Endothelial cell of hepatic sinusoid (primary cell): ENCODE measurements around the gene LMTK2.

Experiments used
- in situ Hi-C: cut with HindIII; loops from 2 replicates; pipeline ENCODE4 v1.10.0; 2017; ENCODE audit warnings: low sequenced_read_pairs

The LMTK2 gene

DNA sequence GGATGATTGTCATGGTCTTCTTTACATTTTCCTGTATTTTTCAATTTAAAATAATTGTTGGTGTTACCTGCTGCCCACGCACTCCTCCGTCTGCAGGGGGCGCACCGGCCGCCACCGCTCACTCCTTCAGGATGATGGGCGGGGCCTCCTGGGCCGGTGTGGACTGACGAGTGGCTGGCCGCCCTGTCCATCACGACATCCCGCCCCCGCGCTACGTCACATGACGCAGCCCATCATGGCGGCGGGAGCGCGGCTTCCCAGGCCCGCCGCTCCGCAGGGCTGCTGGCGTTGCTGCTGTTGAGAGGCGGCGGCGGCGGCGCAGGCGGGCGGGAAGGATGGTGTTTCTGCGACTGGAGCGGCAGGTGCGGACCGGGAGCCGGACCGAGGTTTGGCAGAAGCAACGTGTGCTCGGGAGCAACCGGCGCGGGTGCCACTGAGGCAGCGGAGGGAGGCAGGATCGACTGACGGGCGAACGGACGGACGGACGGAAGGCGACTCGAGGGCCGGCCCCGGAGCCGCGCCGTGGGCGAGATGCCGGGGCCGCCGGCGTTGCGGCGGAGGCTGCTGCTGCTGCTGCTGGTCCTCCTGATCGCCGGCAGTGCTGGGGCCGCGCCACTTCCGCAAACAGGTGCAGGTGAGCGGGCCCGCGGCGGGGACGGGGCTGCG, at the start of gene LMTK2:
TSS of gene LMTK2 (plus strand) at position 216 of the 666 bp plus-strand sequence. CDS start at position 532, 316 bp downstream.
- in situ Hi-C loops = loop anchor here (5.0 kb wide), 1 partner anchor 84 kb away; no protein-coding TSS in a partner anchor

DNA sequence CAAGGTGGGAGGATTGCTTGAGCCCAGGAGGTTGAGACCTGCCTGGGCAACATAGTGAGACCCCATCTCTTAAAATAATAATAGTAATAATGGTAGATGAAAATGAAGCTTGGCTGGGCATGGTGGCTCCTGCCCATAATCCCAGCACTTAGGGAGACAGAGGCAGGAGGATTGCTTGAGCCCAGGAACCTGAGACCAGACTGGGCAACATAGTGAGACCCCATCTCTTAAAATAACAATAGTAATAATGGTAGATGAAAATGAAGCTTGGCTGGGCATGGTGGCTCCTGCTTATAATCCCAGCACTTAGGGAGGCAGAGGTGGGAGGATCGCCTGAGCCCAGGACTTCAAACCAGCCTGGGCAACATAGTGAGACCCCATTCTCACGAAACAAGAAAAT, 49.5 kb upstream of the LMTK2 start:
- in situ Hi-C loops = no loop called here

DNA sequence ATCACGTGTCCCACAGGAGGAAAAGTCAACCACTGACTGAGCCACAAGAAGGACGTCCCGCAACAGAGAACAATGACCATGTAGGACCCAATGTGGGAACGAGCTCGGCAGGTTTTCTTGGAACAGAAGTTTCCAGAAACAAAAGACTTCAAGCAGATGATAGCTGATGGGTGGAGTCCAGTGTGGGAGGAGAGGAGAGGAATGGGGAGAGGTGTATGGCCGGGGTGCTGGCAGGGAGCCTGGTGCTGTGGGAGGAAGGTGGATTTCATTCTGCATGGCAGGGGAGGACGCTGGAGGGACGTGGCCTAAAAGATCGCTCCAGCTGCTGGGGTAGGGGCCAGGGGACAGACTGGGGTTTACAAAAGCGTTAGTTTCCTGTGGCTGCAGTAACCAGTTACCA, 48.5 kb upstream of the LMTK2 start:
- in situ Hi-C loops = no loop called here

GRCh38 chr7:98064233-98064632, 42.4 kb upstream of the LMTK2 start:
- in situ Hi-C loops = no loop called here

GRCh38 chr7:98066208-98066607, 40.5 kb upstream of the LMTK2 start:
- in situ Hi-C loops = no loop called here

DNA sequence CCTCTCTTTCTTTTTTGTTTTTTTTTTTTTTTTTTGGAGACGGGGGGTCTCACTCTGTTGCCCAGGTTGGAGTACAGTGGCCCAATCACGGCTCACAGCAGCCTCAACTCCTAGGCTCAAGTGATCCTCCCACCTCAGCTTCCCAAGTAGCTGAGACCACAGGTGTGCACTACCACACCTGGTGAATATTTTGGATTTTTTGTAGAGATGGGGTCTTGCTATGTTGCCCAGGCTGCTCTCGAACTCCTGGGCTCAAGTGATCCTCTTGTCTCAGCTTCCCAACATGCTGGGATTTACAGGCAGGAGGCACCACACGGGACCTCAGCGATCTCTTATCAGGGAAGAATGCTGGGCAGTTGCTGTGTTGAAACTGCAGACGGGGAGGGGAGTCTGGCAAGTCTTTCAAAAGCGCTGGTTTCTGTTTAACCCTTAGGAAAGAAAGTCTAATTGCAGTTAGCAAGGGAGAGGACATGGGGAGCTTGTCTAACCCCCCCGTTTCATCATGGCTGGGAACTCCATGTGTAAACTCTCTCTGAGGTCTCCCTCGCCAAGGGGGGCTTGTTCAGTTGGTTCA, 39.6 kb upstream of the LMTK2 start:
- in situ Hi-C loops = no loop called here

GRCh38 chr7:98073047-98073446, 33.6 kb upstream of the LMTK2 start:
- in situ Hi-C loops = no loop called here

DNA sequence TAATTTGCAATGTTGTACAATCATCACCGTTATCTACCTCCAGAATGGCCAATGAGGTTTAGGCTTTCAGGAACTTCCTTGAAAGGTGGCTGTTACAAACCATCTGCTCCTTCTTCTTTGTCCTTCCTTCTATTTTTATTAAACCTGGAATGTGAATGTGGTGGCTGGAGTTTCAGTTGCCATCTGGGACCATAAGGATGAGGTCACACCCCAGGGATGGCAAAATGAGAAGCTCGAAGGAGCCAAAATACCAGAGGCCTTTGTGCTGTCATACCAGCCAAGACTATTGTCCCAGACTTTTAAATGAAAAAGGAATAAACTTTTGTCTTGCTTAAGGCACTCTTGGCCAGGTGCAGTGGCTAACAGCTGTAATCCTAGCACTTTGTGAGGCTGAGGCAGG, 30.9 kb upstream of the LMTK2 start:
- in situ Hi-C loops = no loop called here

GRCh38 chr7:98077762-98078161, 28.9 kb upstream of the LMTK2 start:
- in situ Hi-C loops = no loop called here

GRCh38 chr7:98078197-98078870, 28.3 kb upstream of the LMTK2 start:
- in situ Hi-C loops = no loop called here

- in situ Hi-C loops = no loop called here
Measured at GRCh38 chr7:98079891-98080648, 26.6 kb upstream of the LMTK2 start.

DNA sequence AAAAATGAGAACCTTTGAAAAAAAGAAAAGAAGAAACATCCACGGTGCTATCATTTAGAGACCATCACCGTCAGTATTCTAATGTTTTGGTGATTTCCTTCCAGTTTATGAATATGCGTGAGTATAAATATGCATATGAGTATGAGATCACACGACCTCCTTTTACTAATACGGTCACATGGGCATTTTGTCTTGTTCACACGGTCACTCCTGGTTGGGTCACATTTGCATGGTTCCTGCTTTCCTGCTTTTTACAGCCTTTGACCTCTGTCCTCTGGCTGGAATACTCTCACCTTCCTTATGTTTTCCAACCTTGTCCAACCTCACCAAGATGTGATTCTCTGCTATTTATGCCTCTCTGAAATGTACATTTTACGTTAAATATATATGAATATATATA, 25.3 kb upstream of the LMTK2 start:
- in situ Hi-C loops = no loop called here

DNA sequence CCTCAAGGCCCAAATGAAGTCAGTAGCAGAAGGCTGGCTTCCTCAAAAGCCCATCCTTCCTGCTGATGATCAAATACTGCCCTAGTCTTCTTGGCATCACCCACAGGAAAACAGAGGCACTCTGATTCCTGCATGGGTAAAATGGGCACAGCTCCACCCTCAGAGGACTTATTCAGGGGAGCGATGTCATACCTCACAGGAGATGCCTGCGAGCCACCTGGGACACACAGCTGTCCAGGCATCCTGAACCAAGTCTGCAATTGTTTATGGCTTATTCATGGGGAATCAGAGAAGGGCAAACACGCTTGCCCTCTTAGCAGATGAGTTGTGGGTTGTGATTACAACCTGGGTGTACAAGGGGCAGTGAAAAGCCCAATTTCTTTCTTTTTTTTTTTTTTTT, 22.0 kb upstream of the LMTK2 start:
- in situ Hi-C loops = no loop called here

- in situ Hi-C loops = no loop called here
Measured at GRCh38 chr7:98085674-98086073, 21.0 kb upstream of the LMTK2 start.

DNA sequence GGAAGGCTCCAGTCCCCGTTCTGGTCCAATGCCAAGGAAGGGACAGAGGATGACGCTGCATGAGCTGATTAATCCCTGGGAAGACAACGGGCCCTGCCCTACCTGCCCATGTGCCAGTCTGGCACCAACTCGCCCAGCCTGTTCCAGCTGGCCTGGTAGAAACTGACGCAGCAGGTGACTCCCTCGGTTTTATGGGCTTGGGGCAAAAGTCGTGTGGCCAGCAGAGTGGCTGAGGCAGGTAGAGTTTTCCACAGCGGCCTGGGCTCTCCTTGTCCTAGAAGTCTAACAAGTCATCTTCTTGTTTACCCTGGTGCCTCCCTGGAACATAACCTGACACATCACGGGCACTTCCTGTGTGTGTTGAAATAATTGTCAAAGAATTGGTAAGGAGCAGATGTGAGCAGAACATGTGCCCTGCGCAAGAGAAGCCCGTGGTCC, 20.4 kb upstream of the LMTK2 start:
- in situ Hi-C loops = no loop called here

- in situ Hi-C loops = no loop called here
Measured at GRCh38 chr7:98088109-98088508, 18.6 kb upstream of the LMTK2 start.

GRCh38 chr7:98090116-98090515, 16.5 kb upstream of the LMTK2 start:
- in situ Hi-C loops = no loop called here

DNA sequence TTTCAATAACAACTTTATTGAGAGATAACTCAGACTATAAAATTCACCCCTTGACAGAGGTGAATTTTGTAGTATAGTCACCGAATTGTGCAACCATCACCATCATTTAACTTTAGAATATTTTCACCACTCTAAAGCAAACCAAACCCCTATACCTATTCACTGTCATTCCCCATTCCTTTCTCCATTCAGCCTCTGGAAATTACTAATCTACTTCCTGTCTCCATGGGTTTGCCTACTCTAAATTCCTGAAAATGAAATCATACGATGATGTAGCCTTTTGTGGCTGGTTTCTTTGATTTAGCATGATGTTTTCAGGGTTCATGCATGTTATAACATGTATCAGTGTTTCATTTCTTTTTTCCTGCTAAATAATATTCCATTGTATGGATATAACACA, 15.6 kb upstream of the LMTK2 start:
- in situ Hi-C loops = no loop called here

DNA sequence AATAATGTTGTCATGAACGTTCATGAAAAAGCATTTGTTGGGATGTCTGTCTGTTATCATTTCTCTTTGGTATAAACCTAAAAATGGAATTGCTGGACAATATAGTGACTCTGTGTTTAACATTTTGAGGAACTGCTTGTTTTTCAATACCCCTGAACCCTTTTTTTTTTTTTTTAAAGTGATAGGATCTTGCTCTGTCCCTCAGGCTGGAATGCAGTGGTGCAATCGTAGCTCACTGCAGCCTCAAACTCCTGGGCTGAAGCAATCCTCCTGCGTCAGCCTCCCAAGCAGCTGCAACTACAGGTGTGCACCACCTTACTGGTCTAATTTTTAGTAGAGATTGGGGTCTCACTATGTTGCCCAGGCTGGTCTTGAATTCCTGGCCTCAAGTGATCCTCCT, 15.1 kb upstream of the LMTK2 start:
- in situ Hi-C loops = no loop called here

GRCh38 chr7:98097042-98097645, 9.5 kb upstream of the LMTK2 start:
- in situ Hi-C loops = no loop called here

DNA sequence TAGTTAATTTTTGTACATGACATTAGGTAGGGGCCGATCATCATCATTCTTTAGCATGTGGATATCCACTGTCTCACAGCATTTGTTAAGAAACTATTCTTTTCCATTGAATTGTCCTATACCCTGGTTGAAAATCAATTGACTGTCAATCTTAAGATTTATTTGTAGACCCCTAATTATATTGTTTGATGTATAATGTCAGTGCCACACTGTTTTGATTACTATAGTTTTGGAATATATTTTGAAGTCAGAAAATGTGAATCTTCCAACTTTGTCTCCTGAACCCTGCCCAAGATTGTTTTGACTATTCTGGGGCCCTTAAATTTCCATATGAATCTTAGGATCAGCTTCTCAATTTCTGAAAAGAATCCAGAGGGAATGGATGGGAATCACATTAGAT, 6.6 kb upstream of the LMTK2 start:
- in situ Hi-C loops = no loop called here
